ENCODE results near the gene AK4.
"Not testable (repeated sequence)": the region's sequence is repeated elsewhere in the genome, so short reads cannot be mapped to it uniquely, and the experiment has no call there.

The AK4 gene

DNA sequence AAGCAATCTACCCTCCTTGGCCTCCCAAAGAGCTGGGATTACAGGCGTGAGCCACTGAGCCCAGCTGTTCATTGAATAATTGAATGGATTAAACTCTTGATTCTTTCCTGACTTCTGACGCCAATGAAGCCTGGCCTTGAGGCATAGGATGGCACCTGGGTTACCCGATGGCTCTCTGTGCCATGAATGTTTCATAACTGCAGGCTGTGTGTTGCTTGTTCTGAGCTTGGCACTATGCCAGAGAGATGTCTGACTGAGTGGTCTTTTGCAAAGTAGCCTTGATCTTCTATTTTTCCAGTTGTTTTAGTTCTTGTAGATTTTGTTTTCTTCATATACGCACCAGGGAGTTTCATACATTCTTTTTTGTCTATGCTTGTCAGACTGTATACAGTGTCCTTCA, 38.5 kb upstream of the AK4 start:
- H2AFZ ChIP-seq: no peak overlapping the region
- no peak overlapping the region for H3K9ac ChIP-seq
- no peak overlapping the region for H3K4me3 ChIP-seq (ENCODE audit: low read depth, low read length)
- H3K4me1 ChIP-seq: no peaks in the 10 kb centered on the region
- H3K36me3 ChIP-seq (ENCODE audit: control insufficient read depth, insufficient read depth, low read length): no peaks in the 10 kb centered on the region
- TF ChIP-seq, protein P1, sequence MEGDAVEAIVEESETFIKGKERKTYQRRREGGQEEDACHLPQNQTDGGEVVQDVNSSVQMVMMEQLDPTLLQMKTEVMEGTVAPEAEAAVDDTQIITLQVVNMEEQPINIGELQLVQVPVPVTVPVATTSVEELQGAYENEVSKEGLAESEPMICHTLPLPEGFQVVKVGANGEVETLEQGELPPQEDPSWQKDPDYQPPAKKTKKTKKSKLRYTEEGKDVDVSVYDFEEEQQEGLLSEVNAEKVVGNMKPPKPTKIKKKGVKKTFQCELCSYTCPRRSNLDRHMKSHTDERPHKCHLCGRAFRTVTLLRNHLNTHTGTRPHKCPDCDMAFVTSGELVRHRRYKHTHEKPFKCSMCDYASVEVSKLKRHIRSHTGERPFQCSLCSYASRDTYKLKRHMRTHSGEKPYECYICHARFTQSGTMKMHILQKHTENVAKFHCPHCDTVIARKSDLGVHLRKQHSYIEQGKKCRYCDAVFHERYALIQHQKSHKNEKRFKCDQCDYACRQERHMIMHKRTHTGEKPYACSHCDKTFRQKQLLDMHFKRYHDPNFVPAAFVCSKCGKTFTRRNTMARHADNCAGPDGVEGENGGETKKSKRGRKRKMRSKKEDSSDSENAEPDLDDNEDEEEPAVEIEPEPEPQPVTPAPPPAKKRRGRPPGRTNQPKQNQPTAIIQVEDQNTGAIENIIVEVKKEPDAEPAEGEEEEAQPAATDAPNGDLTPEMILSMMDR (IDR thresholded peaks at IDR 0.05): no peak
- no peaks in the 10 kb centered on the region for H3K27me3 ChIP-seq (ENCODE audit: control insufficient read depth, insufficient read depth, low read length)
- H3K4me2 ChIP-seq (ENCODE audit: low read length): no peak overlapping the region
- no peaks in the 10 kb centered on the region for H3K79me2 ChIP-seq
- H3K27ac ChIP-seq: no peak overlapping the region
- H3K9me3 ChIP-seq (ENCODE audit: control insufficient read depth, low read length): no peaks in the 10 kb centered on the region

DNA sequence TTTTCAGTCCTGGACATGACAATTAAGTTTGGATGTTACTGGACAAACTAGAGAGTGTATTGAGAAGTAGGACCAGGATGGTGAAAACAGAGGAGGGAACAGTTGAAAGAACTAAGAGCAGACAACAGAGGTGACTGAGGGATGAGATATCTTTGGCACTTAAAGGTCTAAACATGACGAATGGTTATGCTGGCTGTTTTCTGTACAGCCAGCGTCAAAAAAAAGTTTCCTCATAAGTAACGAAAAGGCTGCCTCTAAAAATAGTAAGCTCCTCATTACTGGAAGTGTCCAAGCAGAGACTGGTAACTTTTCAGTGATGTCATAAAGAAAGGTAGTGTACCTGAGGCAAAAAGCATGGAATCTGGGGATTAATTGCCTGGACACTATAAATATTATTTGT, 35.2 kb upstream of the AK4 start:
- Histone ChIP-seq H3K9me3 (ENCODE audit: control insufficient read depth, low read length) (no peaks in the 10 kb centered on the region), H3K36me3 (ENCODE audit: control insufficient read depth, insufficient read depth, low read length) (no peaks in the 10 kb centered on the region), H3K27me3 (ENCODE audit: control insufficient read depth, insufficient read depth, low read length) (no peaks in the 10 kb centered on the region)

DNA sequence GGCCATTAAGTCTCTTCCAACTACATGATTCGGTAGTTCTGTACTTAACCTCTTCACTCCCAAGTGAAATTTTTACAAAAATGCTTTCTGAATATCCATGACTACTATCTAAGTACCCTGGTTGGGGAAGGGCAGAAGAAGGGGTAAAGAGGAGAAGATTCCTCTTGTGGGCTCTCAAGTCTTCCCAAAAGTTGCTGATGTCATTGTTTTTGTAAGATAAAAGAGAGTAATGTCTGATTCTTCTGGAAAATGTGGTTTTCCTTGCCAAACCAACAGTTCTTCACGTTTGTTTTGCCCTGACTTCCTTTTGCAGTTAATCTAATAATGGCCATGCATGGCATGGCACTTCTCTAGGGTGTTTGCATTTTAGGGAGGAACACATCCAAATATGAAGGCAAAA, 34.7 kb upstream of the AK4 start:
- no peak overlapping the region for H2AFZ ChIP-seq
- H3K4me1 ChIP-seq: no peaks in the 10 kb centered on the region
- no peaks in the 10 kb centered on the region for H3K36me3 ChIP-seq (ENCODE audit: control insufficient read depth, insufficient read depth, low read length)
- TF ChIP-seq, protein P1 (IDR thresholded peaks at IDR 0.05): no peak
- H3K27me3 ChIP-seq (ENCODE audit: control insufficient read depth, insufficient read depth, low read length): no peaks in the 10 kb centered on the region
- no peak overlapping the region for H3K4me3 ChIP-seq (ENCODE audit: low read depth, low read length)
- H3K27ac ChIP-seq: no peak overlapping the region
- H3K79me2 ChIP-seq: no peaks in the 10 kb centered on the region
- no peaks in the 10 kb centered on the region for H3K9me3 ChIP-seq (ENCODE audit: control insufficient read depth, low read length)
- no peak overlapping the region for H3K4me2 ChIP-seq (ENCODE audit: low read length)
- no peak overlapping the region for H3K9ac ChIP-seq

More for the DNA sequence above, 35.2 kb upstream of the AK4 start:
- no peak overlapping the region for H3K27ac ChIP-seq
- TF ChIP-seq, protein P1 (IDR thresholded peaks at IDR 0.05): no peak
- H3K4me2 ChIP-seq (ENCODE audit: low read length): no peak overlapping the region
- H3K4me3 ChIP-seq (ENCODE audit: low read depth, low read length): no peak overlapping the region
- H3K4me1 ChIP-seq: no peaks in the 10 kb centered on the region
- H2AFZ ChIP-seq: no peak overlapping the region
- no peak overlapping the region for H3K9ac ChIP-seq
- H3K79me2 ChIP-seq: no peaks in the 10 kb centered on the region

- Histone ChIP-seq H3K4me2 (ENCODE audit: low read length) (no peak overlapping the region), H3K27ac (no peak overlapping the region), H3K79me2 (no peaks in the 10 kb centered on the region), H3K9me3 (ENCODE audit: control insufficient read depth, low read length) (no peaks in the 10 kb centered on the region), H3K4me3 (ENCODE audit: low read depth, low read length) (no peak overlapping the region), H3K27me3 (ENCODE audit: control insufficient read depth, insufficient read depth, low read length) (no peaks in the 10 kb centered on the region), H2AFZ (no peak overlapping the region), H3K9ac (no peak overlapping the region), H3K36me3 (ENCODE audit: control insufficient read depth, insufficient read depth, low read length) (no peaks in the 10 kb centered on the region), H3K4me1 (no peaks in the 10 kb centered on the region)
- TF ChIP-seq, protein P1 (IDR thresholded peaks at IDR 0.05): no peak
Observed at GRCh38 chr1:65114322-65114721, 33.7 kb upstream of the AK4 start.

GRCh38 chr1:65119951-65120350, 28.1 kb upstream of the AK4 start:
- TF ChIP-seq, protein P1 (IDR thresholded peaks at IDR 0.05): no peak
- H3K4me2 ChIP-seq (ENCODE audit: low read length): no peak overlapping the region
- no peak overlapping the region for H3K27ac ChIP-seq
- no peak overlapping the region for H3K9ac ChIP-seq
- H3K9me3 ChIP-seq (ENCODE audit: control insufficient read depth, low read length): no peaks in the 10 kb centered on the region
- H3K27me3 ChIP-seq (ENCODE audit: control insufficient read depth, insufficient read depth, low read length): no peaks in the 10 kb centered on the region
- no peaks in the 10 kb centered on the region for H3K4me1 ChIP-seq
- no peaks in the 10 kb centered on the region for H3K79me2 ChIP-seq
- H2AFZ ChIP-seq: no peak overlapping the region
- no peak overlapping the region for H3K4me3 ChIP-seq (ENCODE audit: low read depth, low read length)
- no peaks in the 10 kb centered on the region for H3K36me3 ChIP-seq (ENCODE audit: control insufficient read depth, insufficient read depth, low read length)

DNA sequence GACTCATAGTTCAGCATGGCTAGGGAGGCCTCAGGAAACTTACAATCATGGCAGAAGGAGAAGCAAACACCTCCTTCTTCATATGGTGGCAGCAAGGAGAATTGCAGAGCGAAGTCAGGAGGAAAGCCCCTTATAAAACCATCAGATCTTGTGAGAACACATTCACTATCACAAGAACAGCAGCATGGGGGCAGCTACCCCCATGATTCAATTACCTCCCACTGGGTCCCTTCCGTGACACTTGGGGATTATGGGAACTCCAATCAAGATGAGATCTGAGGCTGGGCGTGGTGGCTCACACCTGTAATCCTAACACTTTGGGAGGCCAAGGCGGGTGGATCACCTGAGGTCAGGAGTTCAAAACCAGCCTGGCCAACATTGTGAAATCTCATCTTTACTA, 18.9 kb upstream of the AK4 start:
- not testable (repeated sequence) for H3K27me3 ChIP-seq (ENCODE audit: control insufficient read depth, insufficient read depth, low read length); H3K79me2 ChIP-seq; H3K9me3 ChIP-seq (ENCODE audit: control insufficient read depth, low read length); H3K9ac ChIP-seq; H2AFZ ChIP-seq; H3K27ac ChIP-seq; H3K4me1 ChIP-seq; H3K36me3 ChIP-seq (ENCODE audit: control insufficient read depth, insufficient read depth, low read length); H3K4me2 ChIP-seq (ENCODE audit: low read length); H3K4me3 ChIP-seq (ENCODE audit: low read depth, low read length)

All from parathyroid adenoma (tissue), 2 donors.